Measurements from ENCODE around the gene PNMA6E.

DNA sequence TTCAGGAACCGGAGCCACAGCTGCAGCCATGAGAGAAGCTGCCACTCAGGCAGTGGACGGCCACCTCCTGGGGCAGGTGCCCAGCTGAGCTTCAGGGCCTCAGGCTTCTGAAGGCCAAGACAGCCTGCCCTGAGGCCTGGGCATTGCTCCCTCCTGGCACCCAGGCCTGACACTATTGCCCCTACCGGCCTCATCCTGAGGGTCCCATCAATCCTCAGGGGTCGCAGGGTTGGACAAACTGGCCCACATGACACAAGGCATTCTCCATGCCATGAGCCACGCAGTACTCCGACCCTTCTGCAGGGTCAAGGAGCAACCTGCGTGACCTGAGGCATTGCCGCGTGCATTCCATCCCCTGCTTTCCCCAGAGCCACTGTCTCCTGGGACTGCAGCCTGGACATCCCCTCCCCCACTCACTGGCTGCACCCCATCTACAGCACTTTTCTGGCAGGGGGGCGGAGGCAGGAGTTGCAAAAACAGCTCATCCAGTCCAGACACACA, 7.1 kb upstream of the PNMA6E start:
- TF ChIP-seq SUZ12 (IDR thresholded peaks at IDR 0.05; ENCODE audit: extremely low read depth, insufficient read depth, insufficient read length) (no peak), YY1 (IDR thresholded peaks at IDR 0.05; ENCODE audit: insufficient read depth, insufficient read length) (no peak)
